ENCODE data around the gene FAM83F. TPM values are rescaled to one million over a fixed set of nuclear protein-coding genes. Genes with fewer than 3 reads are reported as not detected.

The FAM83F gene
- total and polyA plus RNA-seq, 2 donors (not counting 1 experiment from before 2014, with no cell fraction given) = not detected

GRCh38 chr22:40043793-40044101 lies 49.0 kb downstream of the FAM83F start:
- DNase-seq (ENCODE audit: low read depth in 2 of 2) = no peak
- no peak for TF ChIP-seq EZH2 (IDR thresholded peaks at IDR 0.05; ENCODE audit: low read length, missing control alignments)
- TF ChIP-seq CTCF (conservative IDR thresholded peaks at IDR 0.05 in 1 of 2, IDR thresholded peaks at IDR 0.05 in 1 of 2; ENCODE audit: low read depth in 1 of 2, low read length in 2 of 2) = no peak
- H4K20me1 ChIP-seq (ENCODE audit: control insufficient read depth, extremely low read depth, insufficient read depth, low read length) = no peaks in the 10 kb centered on the region
- H3K9ac ChIP-seq (ENCODE audit: insufficient read depth, low read length) = no peak overlapping the region
- H3K4me3 ChIP-seq (replicated peaks in 1 of 4; ENCODE audit: control extremely low read depth in 1 of 4, insufficient read depth in 1 of 4, low read depth in 3 of 4, low read length in 4 of 4) = peak overlapping the region; percentile 67 to 80 (median 74)
- peak overlapping the region; percentile 96 for H3K4me2 ChIP-seq (ENCODE audit: extremely low read depth, insufficient read depth, low read length)
- peak overlapping the region; percentile 96 for H3K27ac ChIP-seq (ENCODE audit: insufficient read depth, low read length)
- no peaks in the 10 kb centered on the region for H3K9me3 ChIP-seq (ENCODE audit: control insufficient read depth, insufficient read depth, low read depth, low read length)
- peaks cover 11% of the 10 kb centered on the region for H3K27me3 ChIP-seq (ENCODE audit: control insufficient read depth, insufficient read depth, low read length)
- H3K79me2 ChIP-seq (ENCODE audit: control insufficient read depth, insufficient read depth, low read length) = no peaks in the 10 kb centered on the region
- no peaks in the 10 kb centered on the region for H3K36me3 ChIP-seq (ENCODE audit: control insufficient read depth, insufficient read depth, low read length)
- H3K4me1 ChIP-seq (ENCODE audit: control insufficient read depth, extremely low read depth, insufficient read depth, low read length) = peaks cover 5% of the 10 kb centered on the region
- H2AFZ ChIP-seq (ENCODE audit: low read length) = peak overlapping the region; percentile 93

GRCh38 chr22:40044102-40044869 lies 49.5 kb downstream of the FAM83F start:
- H3K4me3 ChIP-seq (replicated peaks in 1 of 4; ENCODE audit: control extremely low read depth in 1 of 4, insufficient read depth in 1 of 4, low read depth in 3 of 4, low read length in 4 of 4) = peak overlapping the region; percentile 67 to 83 (median 74)
- H3K27ac ChIP-seq (ENCODE audit: insufficient read depth, low read length) = peak overlapping the region; percentile 96
- TF ChIP-seq EZH2 (IDR thresholded peaks at IDR 0.05; ENCODE audit: low read length, missing control alignments) (no peak), CTCF (conservative IDR thresholded peaks at IDR 0.05 in 1 of 2, IDR thresholded peaks at IDR 0.05 in 1 of 2; ENCODE audit: low read depth in 1 of 2, low read length in 2 of 2) (no peak)
- H4K20me1 ChIP-seq (ENCODE audit: control insufficient read depth, extremely low read depth, insufficient read depth, low read length) = no peaks in the 10 kb centered on the region
- H3K79me2 ChIP-seq (ENCODE audit: control insufficient read depth, insufficient read depth, low read length) = no peaks in the 10 kb centered on the region
- H3K9ac ChIP-seq (ENCODE audit: insufficient read depth, low read length) = peak overlapping the region; percentile 85
- H2AFZ ChIP-seq (ENCODE audit: low read length) = peak overlapping the region; percentile 95
- H3K27me3 ChIP-seq (ENCODE audit: control insufficient read depth, insufficient read depth, low read length) = peaks cover 11% of the 10 kb centered on the region
- DNase-seq (ENCODE audit: low read depth in 2 of 2) = peak; percentile 99
- no peaks in the 10 kb centered on the region for H3K9me3 ChIP-seq (ENCODE audit: control insufficient read depth, insufficient read depth, low read depth, low read length)
- peaks cover 5% of the 10 kb centered on the region for H3K4me1 ChIP-seq (ENCODE audit: control insufficient read depth, extremely low read depth, insufficient read depth, low read length)
- no peaks in the 10 kb centered on the region for H3K36me3 ChIP-seq (ENCODE audit: control insufficient read depth, insufficient read depth, low read length)
- peak overlapping the region; percentile 96 for H3K4me2 ChIP-seq (ENCODE audit: extremely low read depth, insufficient read depth, low read length)

- Histone ChIP-seq H3K27ac (ENCODE audit: insufficient read depth, low read length) (peak overlapping the region; percentile 51), H2AFZ (ENCODE audit: low read length) (peak overlapping the region; percentile 92), H4K20me1 (ENCODE audit: control insufficient read depth, extremely low read depth, insufficient read depth, low read length) (no peaks in the 10 kb centered on the region), H3K4me3 (replicated peaks in 1 of 4; ENCODE audit: control extremely low read depth in 1 of 4, insufficient read depth in 1 of 4, low read depth in 3 of 4, low read length in 4 of 4) (peak overlapping the region; percentile 68 to 83 (median 74)), H3K79me2 (ENCODE audit: control insufficient read depth, insufficient read depth, low read length) (no peaks in the 10 kb centered on the region), H3K9ac (ENCODE audit: insufficient read depth, low read length) (peak overlapping the region; percentile 59), H3K9me3 (ENCODE audit: control insufficient read depth, insufficient read depth, low read depth, low read length) (no peaks in the 10 kb centered on the region), H3K4me2 (ENCODE audit: extremely low read depth, insufficient read depth, low read length) (peak overlapping the region; percentile 92), H3K36me3 (ENCODE audit: control insufficient read depth, insufficient read depth, low read length) (no peaks in the 10 kb centered on the region), H3K27me3 (ENCODE audit: control insufficient read depth, insufficient read depth, low read length) (peaks cover 7% of the 10 kb centered on the region), H3K4me1 (ENCODE audit: control insufficient read depth, extremely low read depth, insufficient read depth, low read length) (peaks cover 5% of the 10 kb centered on the region)
- DNase-seq (ENCODE audit: low read depth in 2 of 2) = peak; percentile 11 to 24
- no peak for TF ChIP-seq EZH2 (IDR thresholded peaks at IDR 0.05; ENCODE audit: low read length, missing control alignments)
- TF ChIP-seq CTCF (conservative IDR thresholded peaks at IDR 0.05 in 1 of 2, IDR thresholded peaks at IDR 0.05 in 1 of 2; ENCODE audit: low read depth in 1 of 2, low read length in 2 of 2) = no peak
Observed at GRCh38 chr22:40044870-40045834, 50.4 kb downstream of the FAM83F start.
